Nephron progenitor cell (in vitro differentiated cells): Measurements from ENCODE around the gene GNAO1.

ENCODE experiments used
- DNase-seq: peaks from one replicate; pipeline ENCODE4 v3.0.0; 2021
- H3K27ac Mint-ChIP-seq: 2 replicates; pipeline ENCODE4 v1.8.0; 2021; ENCODE audit warnings: mild to moderate bottlenecking, moderate library complexity, mixed read lengths
- H3K27me3 Mint-ChIP-seq: 2 replicates; pipeline ENCODE4 v1.8.0; 2021; ENCODE audit warnings: mild to moderate bottlenecking, low read depth, mixed read lengths; ENCODE audit not compliant: poor library complexity
- H3K36me3 Mint-ChIP-seq: 2 replicates; pipeline ENCODE4 v1.8.0; 2021; ENCODE audit warnings: low read depth, mixed read lengths
- H3K4me1 Mint-ChIP-seq: 2 replicates; pipeline ENCODE4 v1.8.0; 2021; ENCODE audit warnings: mixed read lengths
- H3K4me3 Mint-ChIP-seq: 2 replicates; pipeline ENCODE4 v1.8.0; 2021; ENCODE audit warnings: mild to moderate bottlenecking, moderate library complexity, mixed read lengths
- H3K9me3 Mint-ChIP-seq: 2 replicates; pipeline ENCODE4 v1.8.0; 2021; ENCODE audit warnings: mild to moderate bottlenecking, moderate library complexity, mixed read lengths
- CTCF ChIP-seq: fragments of 200-600 bp; sonication (generic); IDR thresholded peaks from 2 replicates; pipeline ENCODE4 v1.5.0; 2021; ENCODE audit warnings: antibody characterized with exemption

The GNAO1 gene

GRCh38 chr16:56163938-56164337, 27.4 kb upstream of the GNAO1 start:
- Mint-ChIP-seq H3K36me3 (no peaks in the 10 kb centered on the region), H3K4me3 (no peak overlapping the region), H3K9me3 (no peaks in the 10 kb centered on the region), H3K27ac (no peak overlapping the region), H3K27me3 (peaks cover 13% of the 10 kb centered on the region), H3K4me1 (no peaks in the 10 kb centered on the region)
- no peak for DNase-seq
- no peak for TF ChIP-seq CTCF

- Mint-ChIP-seq H3K4me1 (no peaks in the 10 kb centered on the region), H3K36me3 (no peaks in the 10 kb centered on the region), H3K27me3 (peaks cover 13% of the 10 kb centered on the region), H3K4me3 (no peak overlapping the region), H3K9me3 (no peaks in the 10 kb centered on the region), H3K27ac (no peak overlapping the region)
- TF ChIP-seq CTCF, result no peak
- DNase-seq, result no peak
These were observed 26.7 kb upstream of the GNAO1 start for GRCh38 chr16:56164636-56165035.

GRCh38 chr16:56174411-56174810, 16.9 kb upstream of the GNAO1 start:
- Mint-ChIP-seq H3K27ac (no peak overlapping the region), H3K36me3 (no peaks in the 10 kb centered on the region)

GRCh38 chr16:56181401-56181800, 9.9 kb upstream of the GNAO1 start:
- TF ChIP-seq CTCF, result no peak
- Mint-ChIP-seq H3K4me1 (no peaks in the 10 kb centered on the region), H3K4me3 (no peak overlapping the region), H3K27me3 (peaks cover 32% of the 10 kb centered on the region), H3K36me3 (no peaks in the 10 kb centered on the region), H3K27ac (no peak overlapping the region), H3K9me3 (peaks cover 30% of the 10 kb centered on the region)
- DNase-seq, result no peak

More at GRCh38 chr16:56174411-56174810, 16.9 kb upstream of the GNAO1 start:
- no peak for TF ChIP-seq CTCF
- no peak overlapping the region for H3K4me3 Mint-ChIP-seq
- no peaks in the 10 kb centered on the region for H3K4me1 Mint-ChIP-seq
- peaks cover 33% of the 10 kb centered on the region for H3K9me3 Mint-ChIP-seq
- H3K27me3 Mint-ChIP-seq, result peaks cover 22% of the 10 kb centered on the region
- DNase-seq, result no peak

- no peak for DNase-seq
- TF ChIP-seq CTCF, result no peak
- Mint-ChIP-seq H3K27ac (no peak overlapping the region), H3K36me3 (no peaks in the 10 kb centered on the region), H3K4me1 (no peaks in the 10 kb centered on the region), H3K27me3 (peaks cover 50% of the 10 kb centered on the region), H3K9me3 (peaks cover 30% of the 10 kb centered on the region), H3K4me3 (no peak overlapping the region)
These were observed 8.0 kb upstream of the GNAO1 start for GRCh38 chr16:56183266-56183665.

- H3K36me3 Mint-ChIP-seq, result no peaks in the 10 kb centered on the region
- peaks cover 19% of the 10 kb centered on the region for H3K4me1 Mint-ChIP-seq
- H3K4me3 Mint-ChIP-seq, result peak overlapping the region; percentile 81
- no peak for DNase-seq
- H3K27ac Mint-ChIP-seq, result no peak overlapping the region
- TF ChIP-seq CTCF, result no peak
- H3K9me3 Mint-ChIP-seq, result no peaks in the 10 kb centered on the region
- H3K27me3 Mint-ChIP-seq, result peaks cover 96% of the 10 kb centered on the region
These were observed 1.1 kb upstream of the GNAO1 start for GRCh38 chr16:56190048-56190676.
